ENCODE results near the gene SORCS2.

DNA sequence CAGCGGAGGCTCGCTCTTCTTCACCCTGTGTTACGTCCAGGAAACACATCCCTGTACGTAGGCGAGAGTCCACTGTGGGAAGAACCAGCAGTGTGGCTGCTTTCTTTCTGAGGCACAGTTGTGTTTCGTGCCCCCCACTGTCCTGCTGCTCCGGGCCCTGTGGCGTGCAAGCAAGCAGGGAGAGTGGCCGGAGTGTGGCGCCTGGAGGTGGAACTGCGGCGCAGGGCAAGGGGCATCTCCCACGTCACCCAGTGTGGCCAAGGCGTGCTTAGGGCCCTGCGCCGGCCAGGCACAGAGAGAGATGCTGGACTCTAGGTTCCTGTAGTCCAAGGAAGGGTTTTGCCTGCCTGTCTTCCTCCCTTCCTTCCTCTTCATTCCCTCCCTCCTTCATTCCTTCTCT is 255.7 kb downstream of the SORCS2 start:
- no peak for TF ChIP-seq BCL11A (IDR thresholded peaks at IDR 0.05; ENCODE audit: low read depth in 2 of 2, low read length in 2 of 2)
- no peak for TF ChIP-seq CEBPB (IDR thresholded peaks at IDR 0.05; ENCODE audit: low read depth, low read length)
- TF ChIP-seq, protein P1, sequence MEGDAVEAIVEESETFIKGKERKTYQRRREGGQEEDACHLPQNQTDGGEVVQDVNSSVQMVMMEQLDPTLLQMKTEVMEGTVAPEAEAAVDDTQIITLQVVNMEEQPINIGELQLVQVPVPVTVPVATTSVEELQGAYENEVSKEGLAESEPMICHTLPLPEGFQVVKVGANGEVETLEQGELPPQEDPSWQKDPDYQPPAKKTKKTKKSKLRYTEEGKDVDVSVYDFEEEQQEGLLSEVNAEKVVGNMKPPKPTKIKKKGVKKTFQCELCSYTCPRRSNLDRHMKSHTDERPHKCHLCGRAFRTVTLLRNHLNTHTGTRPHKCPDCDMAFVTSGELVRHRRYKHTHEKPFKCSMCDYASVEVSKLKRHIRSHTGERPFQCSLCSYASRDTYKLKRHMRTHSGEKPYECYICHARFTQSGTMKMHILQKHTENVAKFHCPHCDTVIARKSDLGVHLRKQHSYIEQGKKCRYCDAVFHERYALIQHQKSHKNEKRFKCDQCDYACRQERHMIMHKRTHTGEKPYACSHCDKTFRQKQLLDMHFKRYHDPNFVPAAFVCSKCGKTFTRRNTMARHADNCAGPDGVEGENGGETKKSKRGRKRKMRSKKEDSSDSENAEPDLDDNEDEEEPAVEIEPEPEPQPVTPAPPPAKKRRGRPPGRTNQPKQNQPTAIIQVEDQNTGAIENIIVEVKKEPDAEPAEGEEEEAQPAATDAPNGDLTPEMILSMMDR (IDR thresholded peaks at IDR 0.05; ENCODE audit: control extremely low read depth in 1 of 3, insufficient read depth in 1 of 3, low read depth in 1 of 3, low read length in 3 of 3), result no peak
- no peak for TF ChIP-seq CREB1 (IDR thresholded peaks at IDR 0.05)
- no peak for TF ChIP-seq TCF12 (IDR thresholded peaks at IDR 0.05; ENCODE audit: low read depth, low read length)
- TF ChIP-seq POLR2A (IDR thresholded peaks at IDR 0.05; ENCODE audit: control extremely low read depth in 1 of 2, low read depth in 2 of 2, low read length in 2 of 2), result no peak
- no peak for TF ChIP-seq SAP30 (IDR thresholded peaks at IDR 0.05; ENCODE audit: insufficient read depth, insufficient replicate concordance, low read length)
- no peak for TF ChIP-seq POLR2AphosphoS5 (IDR thresholded peaks at IDR 0.05; ENCODE audit: low read depth, low read length)
